Measurements from ENCODE around the gene RRBP1.

RRBP1 gene

DNA sequence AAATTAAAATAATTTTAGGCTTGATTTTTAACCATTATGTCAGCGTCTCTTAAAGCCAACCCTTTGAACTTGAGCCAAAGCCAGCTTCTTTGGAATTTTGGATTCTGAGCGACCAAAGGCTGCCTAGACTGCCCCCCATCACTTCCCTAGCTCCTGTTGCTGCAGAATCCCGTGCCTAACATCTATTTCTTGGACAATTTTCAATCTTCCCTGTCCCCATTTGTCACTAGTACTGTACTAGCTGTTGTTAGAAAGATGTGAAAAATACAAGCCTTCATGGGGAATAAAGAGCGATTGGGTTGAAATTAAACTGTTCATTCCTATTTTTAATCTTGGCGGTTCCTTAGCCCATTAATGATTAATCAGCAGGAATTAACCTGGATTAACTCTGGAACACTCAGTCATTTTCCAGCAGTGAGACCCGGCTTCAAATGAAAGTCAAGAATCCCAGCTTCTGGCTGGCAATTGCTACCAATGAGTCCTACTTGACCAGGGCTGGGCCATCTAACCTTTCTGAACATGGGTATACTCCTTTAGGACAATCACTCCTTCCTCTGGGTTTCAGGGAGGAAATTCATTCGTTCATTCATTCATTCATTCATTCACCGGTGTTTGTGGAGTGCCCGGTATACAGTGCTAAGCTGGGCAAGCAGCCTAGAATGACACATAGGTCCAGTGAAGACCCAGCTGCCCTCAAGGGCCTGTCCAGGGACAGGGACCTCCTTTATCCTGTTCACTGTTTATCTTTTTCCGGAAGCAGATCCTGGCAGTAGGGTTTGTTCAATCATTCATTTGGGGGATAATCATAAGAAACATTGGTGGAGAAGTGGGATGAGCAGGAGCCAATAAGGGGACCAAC is 1.4 kb upstream of the RRBP1 start:
- DNase-seq (ENCODE audit: low read depth in 3 of 3) = no peak

DNA sequence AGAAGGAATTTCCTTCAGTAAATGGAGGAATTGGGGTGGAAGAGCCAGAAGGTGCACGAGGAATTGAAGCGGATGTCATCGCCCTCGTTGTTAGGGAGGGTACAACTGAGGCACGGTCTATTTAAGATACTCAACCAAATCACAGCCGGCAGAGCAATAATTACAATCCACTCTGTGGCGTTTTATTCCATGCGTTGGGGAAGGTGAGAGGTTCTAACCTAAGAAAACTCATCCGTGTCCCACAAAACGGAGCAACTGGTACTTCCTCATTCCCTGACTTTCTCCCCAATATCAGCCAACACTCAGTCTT is 802 bp upstream of the RRBP1 start:
- no peak for DNase-seq (ENCODE audit: low read depth in 3 of 3)

DNA sequence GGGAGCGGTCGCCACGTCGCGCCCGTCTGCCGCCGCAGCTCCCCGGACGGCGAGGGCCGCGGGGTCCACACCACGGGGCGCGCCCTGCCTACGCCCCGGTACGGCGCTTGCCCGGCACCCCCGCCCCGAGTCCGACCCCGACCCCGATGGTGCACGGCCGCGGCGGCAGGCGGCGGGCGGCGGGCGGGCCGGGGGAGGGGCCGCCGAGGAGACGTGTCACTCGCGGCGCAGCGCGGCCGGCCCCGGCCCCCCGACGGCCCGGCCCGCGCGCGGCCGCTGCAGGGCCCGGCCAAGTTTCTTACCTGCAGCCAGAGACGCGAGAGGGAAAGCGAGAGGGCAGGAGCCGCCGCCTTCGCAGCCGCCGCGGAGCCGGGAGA is 328 bp downstream of the RRBP1 start:
- DNase-seq (ENCODE audit: low read depth in 3 of 3) = peak in 1 of 3 donors; percentile 12

DNA sequence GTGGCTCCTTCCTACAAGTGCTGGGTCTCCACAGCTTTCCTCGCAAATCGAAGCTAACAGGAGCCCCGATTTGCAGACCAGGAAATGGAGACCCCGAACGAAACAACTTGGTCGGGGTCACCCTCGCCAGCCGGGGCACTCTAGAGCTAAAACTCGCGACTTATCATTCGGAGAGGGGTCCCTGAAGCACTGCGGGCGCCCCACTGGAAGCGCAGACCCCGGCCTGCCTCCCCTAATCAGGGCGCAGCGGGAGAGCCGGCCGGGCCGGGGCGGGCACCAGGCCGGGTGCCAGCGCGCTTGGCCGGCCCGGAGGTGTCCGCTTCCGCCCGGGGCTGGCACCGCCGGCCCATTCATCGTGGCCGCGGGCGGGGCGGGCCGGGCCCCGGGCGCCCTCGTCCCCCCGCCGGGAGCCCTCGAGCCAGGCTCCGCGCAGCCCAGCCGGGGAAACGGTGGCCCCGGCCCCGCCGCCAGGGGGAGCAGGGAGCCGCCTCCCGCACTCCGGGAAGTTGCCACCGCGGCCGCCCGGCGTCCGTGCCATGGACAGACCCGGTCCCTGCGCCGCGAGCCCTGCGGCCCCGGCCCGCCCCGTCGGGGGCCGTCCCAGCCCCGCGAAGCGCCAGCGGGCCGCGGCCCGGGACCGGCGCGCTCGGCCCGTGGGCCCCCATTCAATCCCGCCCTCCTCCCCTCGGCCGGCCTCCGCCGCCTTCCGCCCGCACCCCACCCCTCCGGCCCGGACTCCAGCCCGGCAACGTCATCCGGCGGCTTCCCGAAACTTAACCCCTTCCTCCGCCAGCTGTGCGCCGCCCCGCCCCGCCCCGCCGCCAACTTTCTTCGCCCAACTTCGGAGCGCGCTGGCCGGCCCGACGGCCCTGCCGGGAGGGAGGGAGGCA is 961 bp downstream of the RRBP1 start:
- peak; percentile 43 to 70 (median 67) for DNase-seq (ENCODE audit: low read depth in 3 of 3)

DNA sequence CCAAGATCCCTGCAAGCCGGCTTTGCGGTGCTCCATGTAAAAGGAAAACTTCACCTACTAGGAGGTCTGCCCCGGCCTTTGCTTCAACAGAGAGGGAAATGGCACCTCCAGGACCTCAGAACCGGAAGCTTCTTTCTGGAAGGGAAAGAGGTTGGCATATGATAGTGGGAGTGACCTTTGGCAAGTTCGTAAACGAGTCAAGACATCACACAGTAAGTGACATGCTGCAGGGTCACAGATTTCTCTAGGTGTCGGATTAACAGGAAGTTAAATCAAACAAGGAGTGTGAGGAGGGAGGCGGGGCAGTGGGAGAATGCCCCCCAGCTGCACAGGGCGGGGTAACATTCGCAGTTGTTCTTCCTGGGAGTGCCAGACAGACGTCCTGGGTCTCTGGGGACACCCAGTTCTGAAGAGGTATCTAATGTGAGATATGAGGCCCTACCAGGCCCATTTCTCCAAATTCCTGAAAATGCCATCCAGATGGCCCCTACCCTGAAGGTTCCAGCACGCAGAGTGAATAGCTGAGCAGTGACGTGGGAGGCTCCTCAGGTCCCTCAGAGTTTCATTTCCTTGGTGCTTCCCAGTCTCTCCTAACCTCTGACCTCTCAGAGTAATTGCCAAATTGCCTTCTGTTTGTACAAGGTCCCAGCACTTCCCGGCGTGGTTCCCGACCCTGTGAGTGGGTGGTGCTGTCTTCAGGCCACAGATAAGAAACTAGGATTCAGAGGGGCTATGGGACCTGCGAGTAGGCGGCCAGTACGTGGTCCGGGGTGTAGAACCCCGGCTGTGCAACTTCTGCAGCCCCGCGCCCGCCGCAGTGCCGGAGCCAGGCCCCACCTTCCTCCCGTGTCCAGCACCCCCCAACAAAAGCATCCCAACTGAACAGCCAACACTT is 1.9 kb downstream of the RRBP1 start:
- no peak for DNase-seq (ENCODE audit: low read depth in 3 of 3)

DNA sequence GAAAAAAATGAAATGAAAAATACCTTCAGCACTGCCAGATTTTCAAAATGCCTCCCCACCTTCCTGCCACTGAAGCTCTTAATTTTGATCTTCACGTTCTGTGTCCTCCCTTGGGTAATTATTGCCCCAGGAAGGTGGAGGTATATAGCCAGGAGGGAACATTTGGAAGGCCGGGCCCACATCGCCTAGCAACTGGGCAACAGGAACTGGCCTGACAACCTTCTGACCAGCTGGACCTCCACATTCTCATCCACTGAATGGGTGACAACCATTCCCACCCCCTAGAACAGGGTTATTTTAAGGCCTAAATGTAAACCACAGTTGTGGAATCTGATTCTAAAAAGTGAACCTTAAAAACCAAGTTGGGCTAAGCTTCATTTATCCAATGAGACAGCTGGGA is 3.2 kb downstream of the RRBP1 start:
- no peak for DNase-seq (ENCODE audit: low read depth in 3 of 3)

DNA sequence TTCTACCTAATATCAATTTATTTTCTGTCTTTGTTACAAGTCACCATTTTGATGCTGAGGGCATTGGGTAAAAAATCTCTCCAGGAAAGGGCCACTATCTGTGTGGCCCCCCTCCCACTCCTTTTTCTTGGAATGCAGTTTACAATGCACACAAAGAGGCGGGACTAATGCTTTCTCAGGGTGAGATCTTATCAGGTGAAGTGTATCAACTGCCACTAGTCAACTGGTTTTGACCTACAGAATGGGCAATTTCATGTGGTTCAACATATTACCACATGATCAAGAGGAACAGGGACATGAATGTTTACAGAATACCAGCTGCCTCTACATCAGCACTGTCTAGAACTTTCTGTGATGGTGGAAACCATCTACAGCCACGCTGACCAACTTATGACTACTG is 3.7 kb downstream of the RRBP1 start:
- no peak for DNase-seq (ENCODE audit: low read depth in 3 of 3)

DNA sequence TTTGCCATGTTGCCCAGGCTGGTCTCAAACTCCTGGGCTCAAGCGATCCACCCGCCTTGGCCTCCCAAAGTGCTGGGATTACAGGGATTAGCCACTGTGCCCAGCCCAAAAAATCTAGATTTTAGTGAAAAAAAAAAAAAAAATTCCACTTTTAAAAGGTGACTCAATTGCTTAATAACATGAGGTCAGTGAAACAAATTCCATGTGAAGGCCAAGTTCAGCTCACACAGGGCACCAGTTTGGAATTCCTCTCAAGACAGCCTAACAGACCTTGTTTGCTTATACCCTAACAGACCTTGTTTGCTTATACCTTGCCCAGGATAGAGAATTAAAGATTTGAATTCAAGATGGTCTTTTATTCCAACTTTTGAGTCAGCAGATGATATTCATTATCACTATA is 5.1 kb downstream of the RRBP1 start:
- no peak for DNase-seq (ENCODE audit: low read depth in 3 of 3)

DNA sequence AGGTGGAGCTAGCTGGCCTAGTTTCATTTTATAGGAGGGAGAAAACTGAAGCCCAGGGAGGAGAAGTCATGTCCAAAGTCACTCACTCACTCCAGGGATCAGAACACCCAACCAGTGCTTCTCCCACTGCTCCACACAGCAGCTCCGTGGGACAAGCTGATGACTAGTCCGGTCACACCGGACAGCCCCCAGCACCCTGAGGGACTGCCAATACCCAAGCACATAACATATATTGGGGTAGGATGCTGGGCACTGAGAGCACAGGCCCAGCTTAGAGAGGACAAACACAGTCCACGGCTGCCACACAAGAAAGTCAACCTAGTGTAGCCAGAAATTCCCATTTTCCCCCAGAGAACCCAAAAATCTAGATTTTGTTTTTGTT is 5.7 kb downstream of the RRBP1 start:
- DNase-seq (ENCODE audit: low read depth in 3 of 3) = no peak

DNA sequence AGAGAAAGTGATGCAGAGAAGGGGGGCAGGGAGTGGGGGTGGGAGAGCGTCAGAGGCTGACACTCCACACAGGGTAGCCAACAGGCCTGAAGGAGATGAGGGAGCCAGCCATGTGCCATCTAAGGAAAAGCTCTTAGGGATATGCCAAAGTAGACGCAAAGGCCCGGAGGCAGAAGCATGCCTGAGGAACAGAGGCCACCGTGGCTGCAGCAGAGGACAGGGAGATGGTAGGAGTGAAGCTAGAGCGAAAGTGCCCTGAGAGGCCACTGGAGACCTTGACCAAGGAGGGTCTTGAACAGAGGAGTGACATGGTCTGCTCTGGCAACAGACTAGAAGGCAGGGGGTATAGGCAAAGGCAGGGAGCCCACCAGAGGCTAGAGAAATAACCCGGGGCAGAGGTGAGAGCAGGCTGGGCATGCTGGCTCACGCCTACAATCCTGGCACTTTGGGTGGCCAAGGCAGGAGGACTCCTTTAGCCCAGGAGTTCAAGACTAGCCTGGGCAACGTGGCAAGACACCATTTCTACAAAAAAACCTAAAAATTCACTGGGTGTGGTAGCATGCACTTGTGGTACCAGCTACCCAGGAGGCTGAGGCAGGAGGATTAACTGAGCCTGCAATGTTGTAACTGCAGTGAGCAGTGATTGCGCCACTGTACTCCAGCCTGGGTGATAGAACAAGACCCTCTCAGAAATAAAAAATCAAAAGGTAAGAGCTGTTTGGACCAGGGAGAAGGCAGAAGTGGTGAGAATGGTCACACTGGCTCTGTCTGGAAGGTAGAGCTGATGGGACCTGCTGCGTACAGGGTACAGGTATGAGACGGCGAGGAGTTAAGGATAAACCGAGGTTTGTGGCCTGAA is 6.3 kb downstream of the RRBP1 start:
- no peak for DNase-seq (ENCODE audit: low read depth in 3 of 3)

DNA sequence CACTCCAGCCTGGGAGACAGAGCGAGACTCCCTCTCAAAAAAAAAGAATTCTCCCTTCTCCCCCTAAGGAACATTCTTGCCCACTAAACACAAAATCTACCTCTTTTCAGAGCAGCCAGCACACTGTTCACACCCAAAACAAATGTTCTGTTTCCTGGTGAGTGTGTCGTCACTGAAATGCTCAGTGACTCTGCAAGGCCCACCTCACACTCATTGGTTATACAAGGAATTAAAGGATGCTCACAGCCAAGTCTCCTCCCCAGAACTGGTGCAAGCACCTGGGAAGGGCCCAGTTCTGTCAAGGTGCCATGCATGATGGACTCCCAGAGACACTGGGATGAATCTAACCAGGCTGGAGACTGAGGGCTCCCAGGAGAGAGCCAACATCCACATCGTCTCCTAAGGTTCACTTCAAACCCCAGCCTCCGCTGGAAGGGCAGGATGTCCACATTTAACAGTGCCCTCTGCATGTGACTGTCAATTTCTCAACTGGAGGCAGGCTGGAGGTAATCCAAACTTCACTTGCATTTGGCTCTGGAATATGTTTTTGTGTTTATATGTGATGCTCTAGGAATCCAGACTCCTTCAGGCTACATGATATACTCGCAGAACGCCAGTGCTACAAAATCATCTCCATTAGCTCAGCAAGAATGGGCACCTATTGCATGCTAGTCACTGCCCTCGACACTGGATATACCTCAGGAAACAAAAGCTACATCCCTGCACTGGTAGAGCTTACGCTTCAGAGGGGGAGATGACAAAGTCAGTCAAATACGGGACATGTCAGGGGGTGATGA is 7.1 kb downstream of the RRBP1 start:
- no peak for DNase-seq (ENCODE audit: low read depth in 3 of 3)

DNA sequence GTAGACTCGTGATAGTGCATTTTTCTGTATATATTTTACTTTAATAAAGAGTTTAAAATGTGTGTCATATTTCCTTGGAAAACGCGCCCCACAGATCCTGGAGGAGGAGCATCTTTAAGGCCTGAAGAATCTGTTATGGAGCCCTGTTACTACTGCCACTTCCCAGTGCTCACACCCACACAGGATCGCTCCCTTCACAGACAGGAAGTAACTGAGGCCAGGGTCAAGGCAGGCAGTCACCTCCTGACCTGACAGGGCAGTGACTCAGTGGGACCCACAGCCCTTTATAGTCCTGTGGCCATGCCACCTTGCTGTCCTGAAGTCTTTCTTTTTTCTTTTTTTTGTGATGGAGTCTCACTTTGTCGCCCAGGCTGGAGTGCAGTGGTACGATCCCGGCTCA is 9.0 kb downstream of the RRBP1 start:
- DNase-seq (ENCODE audit: low read depth in 3 of 3) = no peak

DNA sequence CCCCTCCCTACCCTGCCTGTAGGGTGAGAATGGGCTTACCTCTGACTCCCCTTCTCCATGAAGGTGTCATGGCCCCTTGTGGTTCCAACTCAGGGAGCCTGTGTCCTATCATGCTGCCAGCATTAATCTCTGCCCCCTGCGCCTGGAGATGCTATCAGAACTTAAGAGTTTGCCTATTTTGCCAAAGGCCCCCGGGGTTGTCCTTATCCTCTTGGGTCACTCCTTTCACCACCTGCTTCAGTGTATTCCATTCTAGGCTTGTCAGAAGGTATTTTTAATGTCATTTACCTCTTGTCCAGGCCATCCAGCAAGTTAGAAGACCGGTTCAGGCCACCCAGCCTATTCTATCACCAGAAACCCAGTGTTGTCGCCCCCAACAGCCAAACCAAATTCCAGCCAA is 10.5 kb downstream of the RRBP1 start:
- DNase-seq (ENCODE audit: low read depth in 3 of 3) = no peak

DNA sequence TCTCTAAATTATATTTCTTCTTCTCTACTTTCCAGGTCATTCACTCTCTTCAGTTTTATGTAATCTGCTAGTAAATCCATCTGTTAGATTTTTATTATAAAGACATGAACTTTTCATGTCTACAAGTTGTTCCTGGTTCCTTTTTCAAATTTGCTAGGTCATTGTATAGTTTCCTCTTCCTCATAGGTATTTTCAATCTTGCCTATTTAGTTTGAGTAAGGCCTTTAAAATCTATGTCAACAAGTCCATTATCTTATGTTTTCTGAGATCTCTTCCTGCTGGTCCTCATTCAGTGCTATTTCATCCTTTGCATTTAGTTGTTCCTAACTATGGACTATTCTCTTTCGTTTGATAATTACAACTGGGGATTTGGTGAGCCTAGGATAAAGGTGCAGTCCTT is 11.0 kb downstream of the RRBP1 start:
- DNase-seq (ENCODE audit: low read depth in 3 of 3) = no peak

DNA sequence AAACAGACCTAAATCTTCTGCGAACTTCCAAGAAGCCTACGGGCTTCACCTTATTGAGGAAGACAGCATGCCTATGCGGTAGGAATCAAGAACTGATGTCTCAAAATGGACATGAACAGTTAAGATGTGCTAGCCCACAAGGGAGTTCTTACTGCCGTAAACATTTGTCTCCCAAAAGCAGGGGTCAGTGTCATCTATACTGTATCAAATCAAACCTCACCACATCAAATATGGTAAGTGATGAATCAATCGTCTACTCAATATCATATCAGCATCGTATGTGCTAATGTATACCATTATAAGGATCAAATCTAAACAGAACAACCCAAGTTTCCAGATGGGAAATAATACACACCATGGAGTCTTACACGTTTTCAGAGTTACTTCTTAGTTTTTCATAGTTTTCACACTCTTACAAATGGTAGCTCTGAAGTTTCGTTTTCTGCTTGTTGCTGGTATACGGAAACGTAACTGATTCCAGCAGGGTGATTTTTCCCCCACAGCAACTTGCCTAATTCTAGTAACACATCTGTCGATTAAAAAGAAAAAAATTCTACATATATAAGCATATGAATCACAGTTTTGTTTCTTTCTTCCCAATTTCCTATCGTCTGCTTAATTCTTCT is 12.6 kb downstream of the RRBP1 start:
- DNase-seq (ENCODE audit: low read depth in 3 of 3) = no peak

DNA sequence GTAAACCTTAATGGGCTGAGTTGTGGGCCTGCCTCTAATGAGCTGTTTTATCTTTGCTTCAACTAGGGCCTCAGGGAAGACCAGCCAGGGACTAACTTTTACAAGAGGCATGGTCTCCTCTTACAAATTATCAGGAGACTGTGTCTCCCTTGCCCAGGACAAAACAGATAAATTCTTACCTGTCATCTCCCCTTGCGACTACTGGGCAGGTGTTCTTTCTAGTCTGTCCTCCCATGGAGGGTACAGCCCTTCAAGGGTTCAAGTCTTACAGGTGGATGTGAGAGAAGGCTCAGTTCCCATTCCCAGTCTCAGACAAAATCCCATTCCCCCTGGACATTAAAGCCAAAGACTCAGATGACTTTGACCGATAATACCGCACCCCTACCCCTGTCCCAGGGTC is 13.6 kb downstream of the RRBP1 start:
- DNase-seq (ENCODE audit: low read depth in 3 of 3) = no peak

DNA sequence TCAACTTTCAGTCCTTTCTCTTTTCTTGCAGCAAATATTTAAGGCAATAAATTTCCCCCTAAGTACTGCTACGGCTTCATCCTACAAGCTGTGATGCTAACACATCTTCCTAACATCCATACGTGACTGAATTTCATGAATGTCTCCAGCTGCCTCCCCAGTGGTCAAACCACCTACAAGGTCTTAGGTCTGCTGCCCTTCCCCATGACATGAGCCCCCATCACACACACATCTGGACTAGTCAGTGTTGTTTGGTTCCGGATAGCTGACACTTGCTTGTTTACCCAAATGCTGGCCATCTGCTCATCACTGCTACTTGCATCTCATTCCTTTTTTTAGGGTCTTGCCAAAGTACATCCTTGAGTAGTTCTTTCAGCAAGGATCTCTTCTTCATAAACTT is 14.6 kb downstream of the RRBP1 start:
- DNase-seq (ENCODE audit: low read depth in 3 of 3) = no peak

DNA sequence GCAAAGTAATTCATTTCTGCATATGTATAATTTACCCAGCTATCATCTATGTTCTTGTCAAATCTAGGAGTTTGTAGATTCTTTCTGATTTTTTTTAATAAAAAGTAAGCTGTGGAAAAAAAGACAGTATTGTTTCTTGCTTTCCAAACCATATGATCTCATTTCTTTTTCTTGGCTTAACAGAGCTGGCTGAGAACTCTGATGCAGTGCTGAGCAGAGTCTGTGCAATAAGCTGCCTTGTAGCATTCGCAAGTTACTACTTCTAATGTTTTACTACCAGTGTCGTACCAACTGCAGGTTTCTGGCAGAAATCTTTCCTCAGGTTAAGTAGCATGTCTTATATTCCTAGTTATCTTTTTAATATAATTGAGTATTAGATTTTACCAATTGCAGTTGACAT is 15.6 kb downstream of the RRBP1 start:
- no peak for DNase-seq (ENCODE audit: low read depth in 3 of 3)

DNA sequence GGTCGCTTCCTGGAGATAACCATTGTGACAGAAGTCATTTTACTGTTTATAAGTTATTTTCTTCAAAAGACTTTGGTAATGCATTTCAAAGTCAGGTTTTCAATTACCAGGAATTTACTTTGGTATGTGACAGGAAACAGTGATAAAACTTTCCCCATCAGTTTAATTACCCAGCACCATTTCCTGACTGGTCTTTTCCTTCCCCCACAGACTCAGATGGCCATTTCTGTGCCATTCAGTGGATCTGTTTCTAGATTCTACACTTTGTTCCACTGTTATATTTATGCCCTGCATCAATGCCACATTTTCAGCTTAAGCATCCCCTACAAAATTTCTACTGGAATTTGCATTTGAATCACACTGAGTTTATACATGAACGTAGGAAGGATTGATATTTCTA is 16.3 kb downstream of the RRBP1 start:
- DNase-seq (ENCODE audit: low read depth in 3 of 3) = no peak

DNA sequence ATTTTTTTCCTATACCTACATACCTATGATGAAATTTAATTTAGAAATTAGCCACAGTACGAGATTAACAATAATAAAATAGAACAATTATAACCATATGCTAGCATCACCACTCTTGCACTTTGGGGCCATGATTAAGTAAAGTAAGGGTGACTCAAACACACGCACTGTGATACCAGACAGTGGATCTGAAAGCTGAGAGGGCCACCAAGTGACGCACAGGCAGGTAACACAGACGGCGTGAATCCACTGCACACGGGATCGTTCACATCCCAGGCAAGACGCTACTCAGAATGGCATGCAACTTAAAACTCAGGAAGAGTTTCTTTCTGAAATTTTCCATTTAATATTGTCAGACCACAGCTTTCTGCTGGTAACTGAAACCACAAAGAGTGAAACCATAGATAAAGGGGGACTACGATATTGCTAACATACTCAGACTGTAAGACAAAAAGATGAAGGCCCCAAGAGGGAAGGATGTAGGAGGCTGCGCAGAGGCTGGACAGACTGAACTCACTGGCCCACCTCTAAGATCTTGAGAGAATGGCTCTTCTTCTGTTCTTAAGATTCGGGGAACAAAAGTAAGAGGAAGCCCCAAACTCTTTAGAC is 17.9 kb downstream of the RRBP1 start:
- no peak for DNase-seq (ENCODE audit: low read depth in 3 of 3)
